HepG2 (cell line): Measurements from ENCODE around the gene YIPF4. TPM values are rescaled to one million over a fixed set of nuclear protein-coding genes. Genes with fewer than 3 reads are reported as not detected.

ENCODE experiments used
- BHLHE40 ChIP-seq: IDR thresholded peaks from 2 replicates; pipeline ENCODE4 v1.6.1; 2011; ENCODE audit warnings: low read length, improper control_type of control experiment
- DPF2 ChIP-seq: sonication (generic); formaldehyde crosslinking; IDR thresholded peaks from 2 replicates; pipeline ENCODE4 v1.4.0; 2020; ENCODE audit warnings: mild to moderate bottlenecking, low read depth, missing genetic modification reagents, borderline replicate concordance
- ETV5 ChIP-seq: IDR thresholded peaks from 2 replicates; pipeline ENCODE4 v1.6.1; 2018; ENCODE audit warnings: missing biosample characterization, missing genetic modification reagents, inconsistent platforms, borderline replicate concordance
- FOXK2 ChIP-seq: fragments of 450-650 bp; IDR thresholded peaks from 2 replicates; pipeline ENCODE4 v1.6.1; 2016
- GFI1 ChIP-seq: sonication (generic); formaldehyde crosslinking; IDR thresholded peaks from 2 replicates; pipeline ENCODE4 v1.5.0; 2020; ENCODE audit warnings: missing genetic modification reagents, mild to moderate bottlenecking, borderline replicate concordance
- GMEB1 ChIP-seq: sonication (generic); formaldehyde crosslinking; IDR thresholded peaks from 2 replicates; pipeline ENCODE4 v1.5.1; 2020; ENCODE audit warnings: missing genetic modification reagents, mild to moderate bottlenecking, borderline replicate concordance
- HNF4A ChIP-seq: sonication (generic); formaldehyde crosslinking; IDR thresholded peaks from 2 replicates; pipeline ENCODE4 v1.4.0; 2020; ENCODE audit warnings: missing genetic modification reagents
- HOMEZ ChIP-seq: IDR thresholded peaks from 2 replicates; pipeline ENCODE4 v1.6.1; 2016; ENCODE audit warnings: low read depth
- HOXA3 ChIP-seq: sonication (generic); formaldehyde crosslinking; IDR thresholded peaks from 2 replicates; pipeline ENCODE4 v1.5.0; 2020; ENCODE audit warnings: missing genetic modification reagents
- IRF2 ChIP-seq: IDR thresholded peaks from 2 replicates; pipeline ENCODE4 v1.6.1; 2018; ENCODE audit warnings: missing genetic modification reagents, missing compliant biosample characterization
- KLF11 ChIP-seq: IDR thresholded peaks from 2 replicates; pipeline ENCODE4 v1.6.1; 2016; ENCODE audit warnings: missing compliant biosample characterization
- MAX ChIP-seq: IDR thresholded peaks from 2 replicates; pipeline ENCODE4 v1.6.1; 2012; ENCODE audit warnings: inconsistent platforms
- MEF2D ChIP-seq: sonication (generic); formaldehyde crosslinking; IDR thresholded peaks from 2 replicates; pipeline ENCODE4 v1.5.1; 2020; ENCODE audit warnings: mild to moderate bottlenecking, missing genetic modification reagents
- NR2C2 ChIP-seq: sonication (generic); formaldehyde crosslinking; IDR thresholded peaks from 2 replicates; pipeline ENCODE4 v1.4.0; 2020; ENCODE audit warnings: missing genetic modification reagents, mild to moderate bottlenecking, moderate library complexity, borderline replicate concordance
- RFXAP ChIP-seq: sonication (generic); formaldehyde crosslinking; IDR thresholded peaks from 2 replicates; pipeline ENCODE4 v1.4.0; 2020; ENCODE audit warnings: missing genetic modification reagents, borderline replicate concordance
- SKIL ChIP-seq: sonication (generic); formaldehyde crosslinking; IDR thresholded peaks from 2 replicates; pipeline ENCODE4 v1.8.0; 2022; ENCODE audit warnings: missing genetic modification reagents, mild to moderate bottlenecking, moderate library complexity, borderline replicate concordance
- TCF7 ChIP-seq: sonication (generic); IDR thresholded peaks from 2 replicates; pipeline ENCODE4 v1.6.1; 2016; ENCODE audit warnings: antibody characterized with exemption, low read depth
- YEATS2 ChIP-seq: sonication (generic); formaldehyde crosslinking; IDR thresholded peaks from 2 replicates; pipeline ENCODE4 v1.4.0; 2020; ENCODE audit warnings: missing genetic modification reagents, borderline replicate concordance
- ZNF644 ChIP-seq: IDR thresholded peaks from 2 replicates; pipeline ENCODE4 v1.6.1; 2016; ENCODE audit warnings: low read depth
- ZNF710 ChIP-seq: sonication (generic); formaldehyde crosslinking; IDR thresholded peaks from 2 replicates; pipeline ENCODE4 v1.5.0; 2020; ENCODE audit warnings: mild to moderate bottlenecking, missing genetic modification reagents, borderline replicate concordance
- ZNF775 ChIP-seq: sonication (generic); formaldehyde crosslinking; IDR thresholded peaks from 2 replicates; pipeline ENCODE4 v1.4.0; 2020; ENCODE audit warnings: missing genetic modification reagents, mild to moderate bottlenecking, moderate library complexity, borderline replicate concordance
- ZNF891 ChIP-seq: sonication (generic); formaldehyde crosslinking; IDR thresholded peaks from 2 replicates; pipeline ENCODE4 v1.5.0; 2020; ENCODE audit warnings: mild to moderate bottlenecking, missing genetic modification reagents
- polyA plus RNA-seq, 8 experiments: library from polyadenylated mRNA; depleted of rRNA in 3 of 8; stranded (reverse) in 7 of 8; unstranded in 1 of 8; fragments of >200 nt; fragmentation: Illumina TruSeq in 4 of 8; extraction: Trizol in 4 of 8; gene quantifications; 2 replicates each; pipeline versions ENCODE4 v1.2.1 to v1.2.3, GENCODE V29; 2011 to 2016; ENCODE audit warnings: low read depth in 4 of 8, missing spikeins in 1 of 8, mixed read lengths in 1 of 8; ENCODE audit not compliant: insufficient read depth in 1 of 8
- total RNA-seq, 5 experiments: library from RNA; depleted of rRNA; stranded (reverse); fragments of >200 nt; fragmentation: Illumina TruSeq; extraction: Trizol; gene quantifications; 2 replicates each; pipeline ENCODE4 v1.2.3, GENCODE V29; 2016; ENCODE audit warnings: low read depth in 1 of 5

Gene YIPF4
- total and polyA plus RNA-seq, 2 of the 13 experiments (the other 11 are each of a cell fraction or from before 2014, with no cell fraction given): 19.0 to 43.9 TPM

- TF ChIP-seq ZNF710 (CRISPR knock-in tag) (peak; percentile 99), GFI1 (peak; percentile 80), TCF7 (peak; percentile 80), MAX (peak; percentile 51; the same call in 1 of the 2 replicates), KLF11 (CRISPR knock-in tag) (0 out of 2 replicates have a peak, but pooled peaks have one; percentile 28), ZNF891 (CRISPR knock-in tag) (0 out of 2 replicates have a peak, but pooled peaks have one; percentile 45), FOXK2 (peak; percentile 71; the same call in 1 of the 2 replicates), GMEB1 (CRISPR knock-in tag) (peak; percentile 54; the same call in 1 of the 2 replicates), HOMEZ (CRISPR knock-in tag) (peak; percentile 77; the same call in 1 of the 2 replicates), RFXAP (CRISPR knock-in tag) (0 out of 2 replicates have a peak, but pooled peaks have one; percentile 22), MEF2D (CRISPR knock-in tag) (peak; percentile 90), IRF2 (CRISPR knock-in tag) (peak; percentile 91), HOXA3 (CRISPR knock-in tag) (peak; percentile 50), HNF4A (CRISPR knock-in tag) (peak; percentile 97), SKIL (CRISPR knock-in tag) (peak; percentile 90), YEATS2 (CRISPR knock-in tag) (0 out of 2 replicates have a peak, but pooled peaks have one; percentile 17), NR2C2 (CRISPR knock-in tag) (peak; percentile 42; the same call in 1 of the 2 replicates), BHLHE40 (peak; percentile 69), ZNF775 (CRISPR knock-in tag) (0 out of 2 replicates have a peak, but pooled peaks have one; percentile 42), DPF2 (CRISPR knock-in tag) (peak; percentile 95), ZNF644 (CRISPR knock-in tag) (0 out of 2 replicates have a peak, but pooled peaks have one; percentile 12), ETV5 (CRISPR knock-in tag) (peak; percentile 74; the same call in 1 of the 2 replicates)
Observed at GRCh38 chr2:32329180-32329980, 51.7 kb downstream of the YIPF4 start (continued).
